H1 (cell line): ENCODE results near the gene SOCS3. TPM values are rescaled to one million over a fixed set of nuclear protein-coding genes. Genes with fewer than 3 reads are reported as not detected.

Experiments
- CTCF ChIA-PET: fragments of 300-600 bp; sonication (Branson Sonifier 250); formaldehyde crosslinking; loops from one replicate; lab custom pipeline; 2021; ENCODE audit not compliant: partially characterized antibody; lab: Charles Lee
- POLR2A ChIA-PET: fragments of 300-600 bp; sonication (Branson Sonifier 250); formaldehyde crosslinking; loops from one replicate; lab custom pipeline; 2021; ENCODE audit warnings: inconsistent platforms; ENCODE audit not compliant: partially characterized antibody; lab: Charles Lee
- DNase-seq, 2 experiments: peaks; one replicate each; pipeline versions ENCODE4 v3.0.0 to v3.0.0-alpha.2; 2010 to 2022; ENCODE audit warnings: low spot score in 2 of 2, low read depth in 1 of 2, mixed read lengths in 1 of 2
- FAIRE-seq: peaks from 2 replicates; lab custom pipeline; 2011; peaks lifted over from hg19 to GRCh38; lab: Jason Lieb, UNC
- H2AFZ ChIP-seq: 2 replicates; pipeline ENCODE4 v1.8.1; 2012; ENCODE audit warnings: low read length, inconsistent platforms
- H2AK5ac ChIP-seq: 2 replicates; pipeline ENCODE4 v1.6.1; 2013; ENCODE audit warnings: low read depth, low read length
- H2BK120ac ChIP-seq: replicated peaks from 2 replicates; pipeline ENCODE3; 2013; ENCODE audit warnings: low read depth, low read length, inconsistent platforms
- H2BK12ac ChIP-seq: 2 replicates; pipeline ENCODE4 v1.6.1; 2013; ENCODE audit warnings: low read depth, low read length
- H2BK15ac ChIP-seq: 2 replicates; pipeline ENCODE4 v1.6.1; 2013; ENCODE audit warnings: low read length
- H2BK20ac ChIP-seq: 2 replicates; pipeline ENCODE4 v1.6.1; 2013; ENCODE audit warnings: low read length
- H2BK5ac ChIP-seq: 2 replicates; pipeline ENCODE4 v1.6.1; 2013; ENCODE audit warnings: low read depth, low read length
- H3K14ac ChIP-seq: 2 replicates; pipeline ENCODE4 v1.6.1; 2013; ENCODE audit warnings: inconsistent platforms; ENCODE audit not compliant: insufficient read length
- H3K18ac ChIP-seq: 2 replicates; pipeline ENCODE4 v1.6.1; 2013; ENCODE audit warnings: low read length; ENCODE audit errors: extremely low read depth
- H3K23ac ChIP-seq: 2 replicates; pipeline ENCODE4 v1.6.1; 2013; ENCODE audit warnings: inconsistent platforms; ENCODE audit not compliant: insufficient read length
- H3K23me2 ChIP-seq: 2 replicates; pipeline ENCODE4 v1.6.1; 2013; ENCODE audit warnings: low read depth, low read length
- H3K27ac ChIP-seq: 2 replicates; pipeline ENCODE4 v1.6.1; 2011; ENCODE audit warnings: low read depth, low read length, inconsistent platforms
- H3K27me3 ChIP-seq, 4 experiments: replicated peaks in 1 of 4; 1 replicate in 1 of 4; 2 replicates in 3 of 4; pipeline versions ENCODE4 v1.6.1 to v1.8.1; 2011 to 2013; ENCODE audit warnings: low read length in 3 of 4, mild to moderate bottlenecking in 3 of 4, inconsistent platforms in 2 of 4, mixed read lengths in 2 of 4, moderate library complexity in 1 of 4; ENCODE audit not compliant: control insufficient read depth in 3 of 4, insufficient read depth in 3 of 4; ENCODE audit errors: extremely low read depth in 1 of 4
- H3K36me3 ChIP-seq, 4 experiments: 2 replicates each; pipeline versions ENCODE4 v1.6.1 to v1.8.1; 2011 to 2013; ENCODE audit warnings: mild to moderate bottlenecking in 4 of 4, low read length in 3 of 4, moderate library complexity in 2 of 4, control low read depth in 1 of 4, inconsistent platforms in 1 of 4; ENCODE audit not compliant: insufficient read depth in 4 of 4, control insufficient read depth in 2 of 4
- H3K4ac ChIP-seq: replicated peaks from 2 replicates; pipeline ENCODE3; 2013; ENCODE audit warnings: low read length, low read depth, mixed read lengths, inconsistent platforms; ENCODE audit not compliant: insufficient read length
- H3K4me1 ChIP-seq, 4 experiments: replicated peaks in 1 of 4; 1 replicate in 1 of 4; 2 replicates in 3 of 4; pipeline versions ENCODE4 v1.6.1 to v1.8.1; 2011 to 2013; ENCODE audit warnings: low read length in 3 of 4, inconsistent platforms in 2 of 4, mixed read lengths in 1 of 4; ENCODE audit not compliant: insufficient read depth in 4 of 4, control insufficient read depth in 3 of 4
- H3K4me2 ChIP-seq, 2 experiments: 2 replicates each; pipeline versions ENCODE4 v1.6.1 to v1.8.1; 2011 to 2013; ENCODE audit warnings: low read depth in 2 of 2, low read length in 2 of 2, control low read depth in 1 of 2, inconsistent platforms in 1 of 2, mild to moderate bottlenecking in 1 of 2; ENCODE audit not compliant: insufficient read depth in 1 of 2
- H3K4me3 ChIP-seq, 4 experiments: fragments of 200-600, 300-600 bp in 1 of 4; sonication (generic), shearing (Covaris generic), sonication (Bioruptor Twin) in 1 of 4; 2 replicates each; pipeline versions ENCODE4 v1.5.1 to v1.8.1; 2011 to 2016; ENCODE audit warnings: low read length in 4 of 4, low read depth in 3 of 4, control low read depth in 2 of 4, inconsistent platforms in 2 of 4, mild to moderate bottlenecking in 2 of 4, mixed read lengths in 1 of 4, moderate library complexity in 1 of 4; ENCODE audit not compliant: insufficient read depth in 2 of 4; ENCODE audit errors: extremely low read depth in 1 of 4
- H3K56ac ChIP-seq: replicated peaks from 2 replicates; pipeline ENCODE3; 2013; ENCODE audit warnings: low read depth, mild to moderate bottlenecking, mixed read lengths, low read length, inconsistent platforms; ENCODE audit not compliant: insufficient read length
- H3K79me1 ChIP-seq: 2 replicates; pipeline ENCODE4 v1.6.1; 2013; ENCODE audit warnings: low read depth, low read length, control low read depth
- H3K79me2 ChIP-seq, 2 experiments: 2 replicates each; pipeline versions ENCODE4 v1.6.1 to v1.8.1; 2012 to 2013; ENCODE audit warnings: low read length in 2 of 2, mild to moderate bottlenecking in 2 of 2, inconsistent platforms in 1 of 2; ENCODE audit not compliant: insufficient read depth in 2 of 2, control insufficient read depth in 1 of 2
- H3K9ac ChIP-seq, 4 experiments: replicated peaks in 1 of 4; 1 replicate in 1 of 4; 2 replicates in 3 of 4; pipeline versions ENCODE4 v1.6.1 to v1.8.1; 2011 to 2013; ENCODE audit warnings: low read depth in 3 of 4, low read length in 3 of 4, control low read depth in 2 of 4, mild to moderate bottlenecking in 2 of 4, moderate library complexity in 2 of 4, inconsistent platforms in 1 of 4; ENCODE audit errors: extremely low read depth in 1 of 4
- H3K9me3 ChIP-seq, 2 experiments: 2 replicates each; pipeline versions ENCODE4 v1.6.1 to v1.8.1; 2012 to 2013; ENCODE audit warnings: mild to moderate bottlenecking in 2 of 2, moderate library complexity in 2 of 2, control low read depth in 1 of 2, inconsistent platforms in 1 of 2, low read depth in 1 of 2, low read length in 1 of 2, mixed read lengths in 1 of 2; ENCODE audit not compliant: insufficient read depth in 2 of 2
- H4K20me1 ChIP-seq, 2 experiments: replicated peaks in 1 of 2; 2 replicates each; pipeline versions ENCODE3 to v1.8.1; 2011 to 2013; ENCODE audit warnings: inconsistent platforms in 2 of 2, low read length in 2 of 2, mild to moderate bottlenecking in 1 of 2; ENCODE audit not compliant: insufficient read depth in 2 of 2, control insufficient read depth in 1 of 2
- H4K5ac ChIP-seq: 2 replicates; pipeline ENCODE4 v1.6.1; 2013; ENCODE audit warnings: low read length, low read depth, mixed read lengths, inconsistent platforms; ENCODE audit not compliant: insufficient read length
- H4K8ac ChIP-seq: 2 replicates; pipeline ENCODE4 v1.8.0; 2013; ENCODE audit warnings: mild to moderate bottlenecking, moderate library complexity, low read length, inconsistent platforms; ENCODE audit not compliant: insufficient read depth; ENCODE audit errors: extremely low read depth
- H4K91ac ChIP-seq: replicated peaks from 2 replicates; pipeline ENCODE3; 2013; ENCODE audit warnings: low read length, mixed read lengths, inconsistent platforms; ENCODE audit not compliant: insufficient read length
- BACH1 ChIP-seq: IDR thresholded peaks from 2 replicates; pipeline ENCODE4 v1.6.1; 2012; ENCODE audit warnings: low read length, improper control_type of control experiment
- CEBPB ChIP-seq: IDR thresholded peaks from 2 replicates; pipeline ENCODE4 v1.6.1; 2012; ENCODE audit warnings: low read depth, low read length
- CHD2 ChIP-seq: IDR thresholded peaks from 2 replicates; pipeline ENCODE4 v1.6.1; 2012; ENCODE audit warnings: low read length, improper control_type of control experiment
- CTBP2 ChIP-seq: IDR thresholded peaks from 2 replicates; pipeline ENCODE4 v1.7.0; 2011; ENCODE audit warnings: borderline replicate concordance, mild to moderate bottlenecking, moderate library complexity, mixed read lengths, low read length; ENCODE audit not compliant: insufficient read depth, insufficient read length
- GTF2F1 ChIP-seq: IDR thresholded peaks from 2 replicates; pipeline ENCODE4 v1.6.1; 2012; ENCODE audit warnings: low read depth, low read length, improper control_type of control experiment, borderline replicate concordance
- KDM1A ChIP-seq: fragments of 200-600, 300-600 bp; sonication (generic); IDR thresholded peaks from 2 replicates; pipeline ENCODE4 v1.7.1; 2016; ENCODE audit warnings: mild to moderate bottlenecking, low read length, borderline replicate concordance
- SAP30 ChIP-seq: fragments of 300-600 bp; sonication (generic); IDR thresholded peaks from 2 replicates; pipeline ENCODE4 v1.7.1; 2012; ENCODE audit warnings: low read length, moderate library complexity, mild to moderate bottlenecking, inconsistent platforms; ENCODE audit not compliant: insufficient read depth, insufficient replicate concordance
- SIX5 ChIP-seq: IDR thresholded peaks from 2 replicates; pipeline ENCODE4 v1.6.1; 2011; ENCODE audit warnings: mild to moderate bottlenecking, low read depth, low read length
- SRF ChIP-seq: IDR thresholded peaks from 2 replicates; pipeline ENCODE4 v1.6.1; 2011; ENCODE audit warnings: mild to moderate bottlenecking, low read depth, low read length, moderate library complexity
- WGBS, 2 experiments: shearing (Covaris generic) in 1 of 2; methylation state at CpG; one replicate each; pipeline versions ENCODE4 v1.1.6 to v1.1.7; 2013 to 2015; ENCODE audit warnings: low lambda C conversion rate in 2 of 2, mixed read lengths in 2 of 2, inconsistent platforms in 1 of 2, low coverage in 1 of 2, missing lambda C conversion rate in 1 of 2; ENCODE audit not compliant: insufficient replicate concordance in 2 of 2, insufficient coverage in 1 of 2, insufficient read length in 1 of 2; ENCODE audit errors: extremely low coverage in 1 of 2, missing lambda C conversion rate in 1 of 2; 5-methylcytosine and 5-hydroxymethylcytosine counted together
- polyA plus RNA-seq, 7 experiments: library from polyadenylated mRNA; depleted of rRNA in 3 of 7; stranded (reverse) in 5 of 7; unstranded in 2 of 7; fragments of >200 nt in 5 of 7; fragments of 200-250 nt in 2 of 7; gene quantifications; 1 replicate in 5 of 7; 2 replicates in 1 of 7; 4 replicates in 1 of 7; pipeline versions ENCODE4 v1.2.1 to v1.2.3, GENCODE V29; 2011 to 2013; ENCODE audit warnings: missing spikeins in 2 of 7, mixed read lengths in 2 of 7
- total RNA-seq: library from RNA; stranded (reverse); fragmentation: NEBNext Ultra II Directional; extraction: Animal tissue kit (Norgen Biotek cat#: 25700); gene quantifications from 2 replicates; pipeline ENCODE4 v1.2.1, GENCODE V29; 2021
- TF ChIP-seq, protein P1 (sequence below): IDR thresholded peaks from 2 replicates; pipeline ENCODE4 v1.6.1; 2012; ENCODE audit warnings: inconsistent platforms

Gene SOCS3
- total and polyA plus RNA-seq, 2 of the 8 experiments (the other 6 are each of a cell fraction or from before 2014, with no cell fraction given): 10.1 to 47.9 TPM

- POLR2A ChIA-PET: interaction anchor here (0.9 to 1.5 kb wide), 5 partner anchors 18 to 118 kb away, joined by 3 to 4 read pairs (median 4); no protein-coding TSS in a partner anchor
- Histone ChIP-seq H4K8ac (peak overlapping the region; percentile 79; the same call in 1 of the 2 replicates), H3K79me2 (no peaks in the 10 kb centered on the region), H2BK15ac (no peak overlapping the region; the same call in 1 of the 2 replicates), H3K56ac (no peak overlapping the region), H2BK120ac (peak overlapping the region; percentile 79), H2BK20ac (peak overlapping the region; percentile 91; the same call in 1 of the 2 replicates), H3K9me3 (no peaks in the 10 kb centered on the region), H4K91ac (peak overlapping the region; percentile 22), H3K14ac (no peak overlapping the region), H3K18ac (peak overlapping the region; percentile 85), H3K23me2 (no peaks in the 10 kb centered on the region), H3K4me2 (no peak overlapping the region), H3K23ac (no peak overlapping the region), H3K79me1 (no peaks in the 10 kb centered on the region), H2AFZ (no peak overlapping the region), H3K9ac (peak overlapping the region in 1 of 4 experiments; percentile 2; a peak in 1 of 7 replicates), H4K20me1 (no peaks in the 10 kb centered on the region), H3K4me3 (no peak overlapping the region), H2BK5ac (peak overlapping the region; percentile 71), H3K4me1 (peaks cover 30 to 46% (median 33%) of the 10 kb centered on the region in 4 experiments), H4K5ac (peak overlapping the region; percentile 44), H3K4ac (no peak overlapping the region), H2BK12ac (peak overlapping the region; percentile 88), H3K27ac (peak overlapping the region; percentile 59; the same call in 1 of the 2 replicates), H2AK5ac (peak overlapping the region; percentile 4; the same call in 1 of the 2 replicates), H3K36me3 (no peaks in the 10 kb centered on the region), H3K27me3 (no peaks in the 10 kb centered on the region)
- 87% methylated on average over 5 of the region's 5 CpGs; no CpG with 5 or more reads in 1 of the 2 experiments for WGBS, 2 experiments
- TF ChIP-seq CEBPB (no peak), GTF2F1 (no peak), KDM1A (no peak), BACH1 (no peak), SRF (no peak), SIX5 (no peak), SAP30 (no peak), CHD2 (no peak), CTBP2 (no peak)
- TF ChIP-seq, protein P1, sequence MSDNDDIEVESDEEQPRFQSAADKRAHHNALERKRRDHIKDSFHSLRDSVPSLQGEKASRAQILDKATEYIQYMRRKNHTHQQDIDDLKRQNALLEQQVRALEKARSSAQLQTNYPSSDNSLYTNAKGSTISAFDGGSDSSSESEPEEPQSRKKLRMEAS: no peak
- no peak for DNase-seq
- CTCF ChIA-PET: interaction anchor here (0.6 to 20.5 kb wide), 9 partner anchors 17 to 122 kb away, joined by 3 to 257 read pairs (median 4); no protein-coding TSS in a partner anchor
- no peak for FAIRE-seq
Measured at GRCh38 chr17:78372841-78373240, 13.0 kb upstream of the SOCS3 start.
